ENCODE measurements around the gene DNAH8. TPM values are rescaled to one million over a fixed set of nuclear protein-coding genes. Genes with fewer than 3 reads are reported as not detected.

Gene DNAH8
- total and polyA plus RNA-seq, 7 donors: under 0.01 to 0.22 TPM; not detected in 5

DNA sequence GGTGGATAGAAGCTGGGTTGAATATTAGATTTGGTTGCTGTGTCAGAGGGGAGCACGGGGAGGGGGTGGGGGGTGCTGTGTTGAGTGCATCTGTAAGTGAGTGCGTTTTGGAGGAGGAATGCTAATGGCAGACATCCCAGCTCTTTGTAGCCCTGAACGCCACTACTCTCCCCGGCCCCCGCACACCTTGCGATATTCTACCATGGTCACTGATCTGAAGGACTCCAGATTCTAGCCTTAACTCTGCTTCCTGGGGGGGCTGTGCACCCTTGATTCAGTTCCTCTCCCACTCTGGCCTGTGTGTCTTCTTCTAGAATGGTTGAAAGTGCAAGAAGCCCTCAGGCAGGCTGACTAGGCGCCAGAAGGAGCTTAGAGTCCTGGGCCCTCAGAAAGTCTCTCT is 340.6 kb downstream of the DNAH8 start:
- Histone ChIP-seq H3K4me1 (no peaks in the 10 kb centered on the region), H3K27me3 (peaks cover 0 to 37% (median 0%) of the 10 kb centered on the region in 3 donors), H3K4me3 (no peak overlapping the region), H3K27ac (no peak overlapping the region), H3K36me3 (no peaks in the 10 kb centered on the region), H3K9me3 (no peaks in the 10 kb centered on the region)
- TF ChIP-seq, protein P1, sequence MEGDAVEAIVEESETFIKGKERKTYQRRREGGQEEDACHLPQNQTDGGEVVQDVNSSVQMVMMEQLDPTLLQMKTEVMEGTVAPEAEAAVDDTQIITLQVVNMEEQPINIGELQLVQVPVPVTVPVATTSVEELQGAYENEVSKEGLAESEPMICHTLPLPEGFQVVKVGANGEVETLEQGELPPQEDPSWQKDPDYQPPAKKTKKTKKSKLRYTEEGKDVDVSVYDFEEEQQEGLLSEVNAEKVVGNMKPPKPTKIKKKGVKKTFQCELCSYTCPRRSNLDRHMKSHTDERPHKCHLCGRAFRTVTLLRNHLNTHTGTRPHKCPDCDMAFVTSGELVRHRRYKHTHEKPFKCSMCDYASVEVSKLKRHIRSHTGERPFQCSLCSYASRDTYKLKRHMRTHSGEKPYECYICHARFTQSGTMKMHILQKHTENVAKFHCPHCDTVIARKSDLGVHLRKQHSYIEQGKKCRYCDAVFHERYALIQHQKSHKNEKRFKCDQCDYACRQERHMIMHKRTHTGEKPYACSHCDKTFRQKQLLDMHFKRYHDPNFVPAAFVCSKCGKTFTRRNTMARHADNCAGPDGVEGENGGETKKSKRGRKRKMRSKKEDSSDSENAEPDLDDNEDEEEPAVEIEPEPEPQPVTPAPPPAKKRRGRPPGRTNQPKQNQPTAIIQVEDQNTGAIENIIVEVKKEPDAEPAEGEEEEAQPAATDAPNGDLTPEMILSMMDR (IDR thresholded peaks at IDR 0.05): no peak
- no peak for TF ChIP-seq POLR2AphosphoS5 (IDR thresholded peaks at IDR 0.05)
- TF ChIP-seq POLR2A (IDR thresholded peaks at IDR 0.05): no peak
- no peak for TF ChIP-seq EP300 (IDR thresholded peaks at IDR 0.05)
- peak; percentile 19 for DNase-seq
- WGBS, 2 donors: 89 to 93% methylated on average over 7 of the region's 7 CpGs
- intact Hi-C loops (cut with DNase I): no loop called here

DNA sequence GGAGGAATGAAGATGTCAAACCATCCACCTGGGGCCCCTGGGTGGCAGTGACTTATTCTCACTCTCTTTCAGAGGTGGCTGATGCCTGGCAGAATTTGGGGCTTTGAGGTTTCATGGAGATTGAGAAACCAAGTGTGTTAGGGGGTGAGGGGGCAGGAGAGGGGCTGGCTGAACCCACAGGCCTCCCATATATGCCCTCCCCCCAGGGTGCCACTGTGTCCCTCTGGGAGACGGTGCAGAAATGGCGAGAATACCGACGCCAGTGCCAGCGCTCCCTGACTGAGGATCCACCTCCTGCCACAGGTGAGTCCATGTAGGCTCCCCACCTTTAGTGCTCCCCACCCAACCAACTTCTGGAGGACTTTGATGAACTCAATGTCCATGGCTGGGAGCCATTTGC is 341.1 kb downstream of the DNAH8 start:
- TF ChIP-seq EP300 (IDR thresholded peaks at IDR 0.05) (no peak), POLR2A (IDR thresholded peaks at IDR 0.05) (no peak), POLR2AphosphoS5 (IDR thresholded peaks at IDR 0.05) (no peak)
- TF ChIP-seq, protein P1 (IDR thresholded peaks at IDR 0.05): no peak
- Histone ChIP-seq H3K36me3 (no peaks in the 10 kb centered on the region), H3K4me1 (no peaks in the 10 kb centered on the region), H3K27ac (no peak overlapping the region), H3K9me3 (no peaks in the 10 kb centered on the region), H3K27me3 (peaks cover 0 to 36% (median 0%) of the 10 kb centered on the region in 3 donors), H3K4me3 (no peak overlapping the region)
- intact Hi-C loops (cut with DNase I): no loop called here
- DNase-seq: no peak
- WGBS, 2 donors: 96 to 97% methylated on average over 5 of the region's 5 CpGs

DNA sequence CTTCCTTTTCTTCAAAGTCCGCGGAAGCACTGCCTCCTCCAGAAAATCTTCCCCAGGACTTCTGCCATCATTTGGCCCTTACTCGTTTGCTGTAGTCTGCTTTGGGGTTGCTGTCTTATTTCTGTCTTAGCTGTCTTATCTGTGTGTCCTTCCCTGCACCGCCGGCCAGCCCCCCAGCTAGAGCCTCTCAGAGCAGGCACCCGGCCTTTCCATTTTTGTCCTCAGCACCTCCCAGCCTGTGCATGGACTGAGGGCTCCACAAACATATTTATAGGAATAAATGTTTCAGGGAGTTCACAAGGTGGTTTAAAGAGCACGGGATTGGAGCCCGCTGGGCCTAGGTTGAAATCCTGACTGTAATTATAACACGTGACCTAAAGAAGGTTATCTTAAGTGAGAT is 341.6 kb downstream of the DNAH8 start:
- DNase-seq: peak; percentile 2
- WGBS, 2 donors: 87 to 92% methylated on average over 9 of the region's 9 CpGs
- Histone ChIP-seq H3K27me3 (peaks cover 0 to 36% (median 0%) of the 10 kb centered on the region in 3 donors), H3K9me3 (no peaks in the 10 kb centered on the region), H3K4me1 (no peaks in the 10 kb centered on the region), H3K4me3 (no peak overlapping the region), H3K36me3 (no peaks in the 10 kb centered on the region), H3K27ac (no peak overlapping the region)
- intact Hi-C loops (cut with DNase I): no loop called here
- TF ChIP-seq POLR2A (IDR thresholded peaks at IDR 0.05) (no peak), EP300 (IDR thresholded peaks at IDR 0.05) (no peak), POLR2AphosphoS5 (IDR thresholded peaks at IDR 0.05) (no peak)
- TF ChIP-seq, protein P1 (IDR thresholded peaks at IDR 0.05): no peak

DNA sequence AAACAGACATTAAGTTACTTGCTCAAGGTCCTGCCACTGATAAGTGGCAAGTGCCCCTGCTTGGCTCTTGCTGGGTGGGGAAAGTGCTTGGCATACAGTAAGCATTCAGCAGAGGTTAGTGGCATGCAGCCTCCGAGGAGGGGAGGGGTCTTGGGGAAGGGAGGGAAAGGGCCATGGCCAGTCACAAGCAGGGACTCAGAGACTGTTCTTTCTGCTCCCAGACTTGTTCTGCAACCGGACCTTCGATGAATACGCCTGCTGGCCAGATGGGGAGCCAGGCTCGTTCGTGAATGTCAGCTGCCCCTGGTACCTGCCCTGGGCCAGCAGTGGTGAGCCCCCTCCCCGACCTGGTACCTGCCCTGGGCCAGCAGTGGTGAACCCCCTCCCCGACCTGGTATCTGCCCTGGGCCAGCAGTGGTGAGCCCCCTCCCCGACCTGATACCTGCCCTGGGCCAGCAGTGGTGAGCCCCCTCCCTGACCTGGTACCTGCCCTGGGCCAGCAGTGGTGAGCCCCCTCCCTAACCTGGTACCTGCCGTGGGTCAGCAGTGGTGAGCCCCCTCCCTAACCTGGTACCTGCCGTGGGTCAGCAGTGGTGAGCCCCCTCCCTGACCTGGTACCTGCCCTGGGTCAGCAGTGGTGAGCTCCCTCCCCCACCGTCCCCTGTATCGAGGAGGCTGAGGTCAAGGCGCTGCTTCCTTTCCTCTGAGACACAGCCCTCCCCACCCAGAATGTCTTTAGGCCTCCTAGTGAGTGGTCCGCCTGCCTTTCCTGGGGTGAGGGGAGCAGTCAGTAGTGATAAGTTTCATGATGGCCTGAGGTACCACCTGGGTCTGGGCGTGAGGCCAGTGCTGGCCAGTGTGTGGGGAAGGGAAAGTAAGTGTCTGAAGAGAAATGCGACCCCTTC is 342.4 kb downstream of the DNAH8 start:
- no peak for TF ChIP-seq POLR2A (IDR thresholded peaks at IDR 0.05)
- TF ChIP-seq, protein P1 (IDR thresholded peaks at IDR 0.05): no peak
- no peak for TF ChIP-seq POLR2AphosphoS5 (IDR thresholded peaks at IDR 0.05)
- no peak for TF ChIP-seq EP300 (IDR thresholded peaks at IDR 0.05)
- DNase-seq: no peak
- intact Hi-C loops (cut with DNase I): no loop called here
- H3K27me3 ChIP-seq: peaks cover 0 to 30% (median 0%) of the 10 kb centered on the region in 3 donors
- no peaks in the 10 kb centered on the region for H3K4me1 ChIP-seq
- H3K36me3 ChIP-seq: no peaks in the 10 kb centered on the region
- no peak overlapping the region for H3K4me3 ChIP-seq
- H3K27ac ChIP-seq: no peak overlapping the region
- no peaks in the 10 kb centered on the region for H3K9me3 ChIP-seq
- 78 to 80% methylated on average over 17 of the region's 17 CpGs for WGBS, 2 donors

Data from sigmoid colon (tissue), 7 donors.